ENCODE data around the gene SMG6.

Gene SMG6

DNA sequence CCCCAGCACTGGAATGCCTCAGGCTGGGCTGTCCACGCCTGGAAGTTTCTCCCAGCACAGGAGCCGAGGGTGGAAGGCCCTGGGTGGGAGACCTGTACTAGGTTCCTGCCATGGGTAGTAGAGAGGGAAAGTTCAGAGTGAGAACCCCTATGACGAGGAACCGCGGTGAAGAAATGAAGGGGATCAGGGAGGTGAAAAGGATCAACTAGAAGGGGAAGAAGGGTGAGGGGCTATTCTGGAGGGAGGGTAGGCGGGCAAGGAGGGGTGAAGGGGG lies 243.3 kb downstream of the SMG6 start:
- no peak for DNase-seq (ENCODE audit: low read depth)

GRCh38 chr17:2059547-2060384 lies 243.8 kb downstream of the SMG6 start:
- no peak for DNase-seq (ENCODE audit: low read depth)

DNA sequence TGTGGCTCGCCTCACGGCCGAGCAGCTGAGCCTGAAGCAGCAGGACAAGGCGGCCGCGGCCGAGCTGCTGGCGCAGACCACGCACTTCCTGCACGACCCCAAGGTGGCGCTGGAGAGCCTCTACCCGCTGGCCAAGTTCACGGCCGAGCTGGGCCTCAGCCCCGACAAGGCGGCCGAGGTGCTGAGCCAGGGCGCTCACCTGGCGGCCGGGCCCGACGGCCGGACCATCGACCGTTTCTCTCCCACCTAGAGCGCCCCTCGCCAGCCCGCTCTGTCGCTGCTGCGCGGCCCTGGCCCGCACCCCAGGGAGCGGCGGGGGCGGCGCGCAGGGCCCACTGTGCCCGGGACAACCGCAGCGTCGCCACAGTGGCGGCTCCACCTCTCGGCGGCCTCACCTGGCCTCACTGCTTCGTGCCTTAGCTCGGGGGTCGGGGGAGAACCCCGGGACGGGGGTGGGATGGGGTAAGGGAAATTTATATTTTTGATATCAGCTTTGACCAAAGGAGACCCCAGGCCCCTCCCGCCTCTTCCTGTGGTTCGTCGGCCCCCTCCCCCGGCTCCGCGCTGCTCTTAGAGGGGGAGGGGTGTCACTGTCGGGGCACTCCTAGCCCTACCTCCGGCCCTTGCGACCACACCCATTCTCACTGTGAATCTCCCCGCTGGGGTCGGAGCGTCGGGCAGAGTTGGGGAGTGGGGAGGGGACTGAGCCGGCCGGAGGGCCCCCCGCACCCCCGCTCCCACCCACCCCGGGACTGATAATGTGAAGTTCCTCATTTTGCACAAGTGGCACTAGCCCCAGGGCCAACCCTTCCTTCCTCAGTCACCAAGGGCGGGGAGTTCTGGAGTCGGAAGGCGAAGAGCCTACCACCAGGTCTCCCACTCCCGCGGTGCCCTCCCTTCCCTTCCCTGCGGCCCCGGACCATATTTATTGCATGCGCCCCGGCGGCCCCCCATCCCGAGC lies 244.7 kb downstream of the SMG6 start:
- DNase-seq (ENCODE audit: low read depth), result peak; percentile 57

GRCh38 chr17:2057760-2058585 lies 245.6 kb downstream of the SMG6 start:
- DNase-seq (ENCODE audit: low read depth), result no peak

- no peak for DNase-seq (ENCODE audit: low read depth)
Measured at GRCh38 chr17:2057175-2057759, 246.3 kb downstream of the SMG6 start.

- DNase-seq (ENCODE audit: low read depth), result no peak
Measured at GRCh38 chr17:2056206-2057174, 247.1 kb downstream of the SMG6 start.

GRCh38 chr17:2055292-2056205 lies 248.0 kb downstream of the SMG6 start:
- DNase-seq (ENCODE audit: low read depth), result no peak

DNA sequence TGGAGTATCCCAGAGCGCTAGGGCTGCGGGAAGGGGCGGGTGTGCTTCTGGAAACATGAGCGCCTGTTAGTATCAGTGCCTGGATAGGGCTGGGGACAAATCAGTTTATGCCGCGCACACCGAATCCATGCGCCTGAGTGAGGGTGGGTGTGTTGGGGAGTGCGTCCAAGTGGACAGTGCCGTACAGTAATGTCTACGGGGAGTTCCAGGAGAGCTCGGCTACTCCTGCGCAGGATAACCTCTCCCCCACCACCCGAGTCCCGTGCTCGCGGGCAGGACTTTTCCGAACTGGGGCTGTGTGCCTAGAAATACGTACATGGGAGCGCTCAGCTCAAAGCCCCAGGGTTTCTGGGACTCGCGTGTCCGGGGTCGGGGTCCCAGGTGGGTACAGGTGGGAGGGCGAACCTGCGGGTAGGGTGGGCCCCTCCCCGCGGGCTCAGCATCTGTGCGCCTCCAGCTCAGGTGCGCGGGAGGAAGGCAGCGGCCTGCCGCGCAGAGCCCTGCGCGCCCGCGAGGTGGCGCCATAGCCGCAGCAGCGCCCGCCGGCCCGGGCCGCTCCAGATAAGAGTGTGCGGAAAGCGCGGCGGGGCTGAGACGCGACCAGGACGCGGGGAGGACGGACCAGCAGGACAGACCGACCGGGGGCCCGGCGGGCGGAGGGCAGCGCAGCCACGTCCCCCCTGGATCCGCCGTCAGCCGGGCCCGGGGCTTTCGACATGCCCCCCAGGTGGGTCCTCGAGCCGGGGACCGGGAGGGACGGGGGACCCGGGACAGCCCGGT lies 248.9 kb downstream of the SMG6 start, which contains the start of gene HIC1:
TSS of gene HIC1 (plus strand) at position 592 of the 780 bp plus-strand sequence. CDS start 1,588 bp downstream, outside the sequence.
- peak; percentile 54 for DNase-seq (ENCODE audit: low read depth)

DNA sequence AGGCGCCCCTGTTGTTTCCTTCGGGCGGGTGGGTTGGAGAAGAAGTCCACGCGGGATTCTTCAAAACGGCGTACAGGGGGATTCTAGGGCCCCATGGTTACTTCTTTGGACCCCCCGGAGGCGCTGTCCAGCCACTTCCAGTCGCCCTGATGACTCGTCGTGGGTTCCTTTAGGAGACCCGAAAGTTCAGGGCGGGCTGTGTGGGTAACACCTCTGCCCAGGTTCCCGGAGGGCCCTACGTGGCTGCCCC lies 249.4 kb downstream of the SMG6 start:
- no peak for DNase-seq (ENCODE audit: low read depth)

- peak; percentile 60 for DNase-seq (ENCODE audit: low read depth)
Measured at GRCh38 chr17:2053380-2054261, 250.0 kb downstream of the SMG6 start.

- DNase-seq (ENCODE audit: low read depth), result no peak
Measured at GRCh38 chr17:2051933-2052559, 251.5 kb downstream of the SMG6 start.

DNA sequence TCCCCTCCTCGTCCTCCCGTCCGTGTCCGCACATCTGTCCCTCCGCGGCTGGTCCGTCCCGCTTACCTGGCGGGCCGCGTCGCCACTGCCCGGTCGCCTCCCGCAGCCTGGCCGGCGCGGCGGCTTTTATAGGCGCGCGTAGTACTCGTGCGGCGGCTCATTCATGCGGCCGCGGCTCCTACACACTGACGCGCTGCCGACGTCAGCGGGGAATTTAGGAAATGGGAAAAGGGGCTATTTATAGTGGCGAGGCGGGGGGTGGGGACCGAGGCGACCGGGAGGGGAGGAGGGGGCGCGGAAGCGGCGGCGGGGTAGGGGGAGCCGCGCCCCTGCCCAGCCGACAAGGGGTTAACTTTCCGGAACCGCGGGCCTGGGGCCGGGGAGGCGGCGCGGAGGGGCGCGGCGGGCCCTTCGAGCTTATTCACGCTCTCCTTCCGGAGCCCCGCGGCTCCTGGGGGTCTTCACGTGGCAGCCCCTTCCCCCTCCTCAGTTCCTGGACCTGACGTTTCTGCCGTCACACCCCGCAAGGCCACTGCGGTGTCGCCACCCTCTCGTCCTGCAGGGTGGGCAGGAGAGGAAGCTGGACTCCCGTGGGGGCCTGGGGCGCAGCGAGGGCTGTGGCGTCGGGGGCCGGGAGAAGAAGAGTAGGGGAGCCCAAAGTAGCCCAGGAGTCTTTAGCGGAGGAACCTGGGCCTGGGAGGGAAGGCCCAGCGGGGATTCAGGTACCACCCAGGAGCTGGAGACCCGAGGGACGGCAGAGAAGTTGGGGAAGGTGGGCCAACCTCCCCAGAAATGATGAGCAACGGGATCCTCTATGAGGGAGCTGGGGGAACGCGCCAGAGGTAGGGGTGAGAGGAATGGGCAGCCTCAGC lies 252.3 kb downstream of the SMG6 start:
- no peak for DNase-seq (ENCODE audit: low read depth)

GRCh38 chr17:2050300-2051060 lies 253.1 kb downstream of the SMG6 start:
- peak; percentile 66 for DNase-seq (ENCODE audit: low read depth)

- peak; percentile 69 for DNase-seq (ENCODE audit: low read depth)
Measured at GRCh38 chr17:2049333-2050299, 254.0 kb downstream of the SMG6 start.
